ENCODE results near the gene KRTAP10-6.

The KRTAP10-6 gene

DNA sequence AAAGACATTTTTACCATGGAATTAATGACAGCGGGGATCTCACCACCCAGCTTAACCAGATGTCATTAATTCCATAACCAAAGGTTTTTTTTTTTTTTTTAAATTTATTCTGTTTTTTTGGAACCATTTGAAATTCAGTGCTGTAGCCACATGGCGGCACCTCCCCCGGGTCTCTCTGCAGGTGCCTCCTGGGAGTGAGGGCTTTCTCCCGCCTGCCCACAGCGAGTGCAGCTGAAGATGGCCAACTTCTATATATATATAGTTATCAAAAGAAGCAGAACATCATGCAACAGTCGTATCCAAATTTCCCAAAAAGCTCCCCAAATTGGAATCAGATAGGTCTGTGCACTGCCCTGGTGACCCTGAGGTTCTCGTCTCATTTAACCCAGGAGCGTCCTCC is 23.2 kb upstream of the KRTAP10-6 start:
- TF ChIP-seq, protein P1, sequence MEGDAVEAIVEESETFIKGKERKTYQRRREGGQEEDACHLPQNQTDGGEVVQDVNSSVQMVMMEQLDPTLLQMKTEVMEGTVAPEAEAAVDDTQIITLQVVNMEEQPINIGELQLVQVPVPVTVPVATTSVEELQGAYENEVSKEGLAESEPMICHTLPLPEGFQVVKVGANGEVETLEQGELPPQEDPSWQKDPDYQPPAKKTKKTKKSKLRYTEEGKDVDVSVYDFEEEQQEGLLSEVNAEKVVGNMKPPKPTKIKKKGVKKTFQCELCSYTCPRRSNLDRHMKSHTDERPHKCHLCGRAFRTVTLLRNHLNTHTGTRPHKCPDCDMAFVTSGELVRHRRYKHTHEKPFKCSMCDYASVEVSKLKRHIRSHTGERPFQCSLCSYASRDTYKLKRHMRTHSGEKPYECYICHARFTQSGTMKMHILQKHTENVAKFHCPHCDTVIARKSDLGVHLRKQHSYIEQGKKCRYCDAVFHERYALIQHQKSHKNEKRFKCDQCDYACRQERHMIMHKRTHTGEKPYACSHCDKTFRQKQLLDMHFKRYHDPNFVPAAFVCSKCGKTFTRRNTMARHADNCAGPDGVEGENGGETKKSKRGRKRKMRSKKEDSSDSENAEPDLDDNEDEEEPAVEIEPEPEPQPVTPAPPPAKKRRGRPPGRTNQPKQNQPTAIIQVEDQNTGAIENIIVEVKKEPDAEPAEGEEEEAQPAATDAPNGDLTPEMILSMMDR (IDR thresholded peaks at IDR 0.05) = no peak
- no peak overlapping the region for H3K27ac ChIP-seq
- H3K4me3 ChIP-seq (ENCODE audit: low read depth in 1 of 2, low read length in 1 of 2) = no peak overlapping the region
- H3K36me3 ChIP-seq = no peaks in the 10 kb centered on the region
- peaks cover 30 to 39% of the 10 kb centered on the region in 2 experiments for H3K4me1 ChIP-seq (ENCODE audit: control insufficient read depth in 1 of 2, insufficient read depth in 1 of 2, low read depth in 1 of 2, low read length in 1 of 2)
- H3K9me3 ChIP-seq = no peaks in the 10 kb centered on the region
- no peaks in the 10 kb centered on the region for H3K27me3 ChIP-seq

DNA sequence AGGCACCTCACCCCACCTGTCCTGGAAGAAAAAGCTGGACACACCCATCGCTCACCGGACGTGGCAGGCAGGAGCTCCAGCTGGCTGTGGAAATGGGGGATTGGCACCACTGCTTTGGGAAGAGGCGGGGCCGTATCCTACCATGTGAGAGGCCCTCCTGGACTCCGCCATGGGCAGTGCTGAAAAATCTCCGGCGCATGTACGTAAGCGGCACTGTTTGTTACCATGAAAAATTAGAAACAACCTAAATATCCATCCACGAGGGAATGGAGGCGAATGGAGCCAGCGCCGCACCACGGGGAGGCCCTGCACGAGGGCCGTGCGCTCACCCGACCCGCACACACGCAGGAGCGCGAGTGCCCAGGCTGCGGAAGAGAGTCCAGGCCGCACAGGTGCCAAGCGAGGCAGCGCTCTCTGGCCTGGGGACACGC is 22.7 kb upstream of the KRTAP10-6 start:
- H3K27me3 ChIP-seq = no peaks in the 10 kb centered on the region
- H3K9me3 ChIP-seq = no peaks in the 10 kb centered on the region
- TF ChIP-seq, protein P1 (IDR thresholded peaks at IDR 0.05) = no peak
- H3K27ac ChIP-seq = no peak overlapping the region
- no peaks in the 10 kb centered on the region for H3K36me3 ChIP-seq
- H3K4me3 ChIP-seq (ENCODE audit: low read depth in 1 of 2, low read length in 1 of 2) = no peak overlapping the region
- peaks cover 28 to 35% of the 10 kb centered on the region in 2 experiments for H3K4me1 ChIP-seq (ENCODE audit: control insufficient read depth in 1 of 2, insufficient read depth in 1 of 2, low read depth in 1 of 2, low read length in 1 of 2)

DNA sequence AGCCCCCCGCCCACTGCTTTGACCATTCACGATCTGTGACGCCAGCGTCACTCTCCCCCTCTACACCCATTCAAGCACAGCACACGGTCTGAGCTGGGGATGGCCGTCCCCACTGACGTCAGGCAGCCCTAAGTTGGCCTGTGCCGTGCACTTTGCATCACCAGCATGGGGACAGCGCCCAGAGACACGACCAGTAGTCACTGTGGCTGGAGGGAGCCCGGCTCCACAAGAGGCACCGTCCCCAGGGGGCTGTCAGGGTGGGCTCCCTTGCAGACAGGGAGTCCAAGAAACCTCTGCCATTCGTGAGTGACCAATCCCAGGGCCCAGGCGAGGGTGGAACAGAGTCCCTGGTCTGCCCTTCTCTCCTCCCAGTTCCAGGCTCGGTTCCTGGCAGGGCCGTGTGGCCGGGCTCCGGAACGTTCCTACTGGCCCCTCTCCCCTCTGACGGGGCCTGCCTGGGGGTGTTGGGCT is 21.9 kb upstream of the KRTAP10-6 start:
- no peaks in the 10 kb centered on the region for H3K27me3 ChIP-seq
- H3K9me3 ChIP-seq = no peaks in the 10 kb centered on the region
- TF ChIP-seq, protein P1 (IDR thresholded peaks at IDR 0.05) = no peak
- H3K4me3 ChIP-seq (ENCODE audit: low read depth in 1 of 2, low read length in 1 of 2) = no peak overlapping the region
- no peak overlapping the region for H3K27ac ChIP-seq
- no peaks in the 10 kb centered on the region for H3K36me3 ChIP-seq
- peaks cover 21 to 27% of the 10 kb centered on the region in 2 experiments for H3K4me1 ChIP-seq (ENCODE audit: control insufficient read depth in 1 of 2, insufficient read depth in 1 of 2, low read depth in 1 of 2, low read length in 1 of 2)

DNA sequence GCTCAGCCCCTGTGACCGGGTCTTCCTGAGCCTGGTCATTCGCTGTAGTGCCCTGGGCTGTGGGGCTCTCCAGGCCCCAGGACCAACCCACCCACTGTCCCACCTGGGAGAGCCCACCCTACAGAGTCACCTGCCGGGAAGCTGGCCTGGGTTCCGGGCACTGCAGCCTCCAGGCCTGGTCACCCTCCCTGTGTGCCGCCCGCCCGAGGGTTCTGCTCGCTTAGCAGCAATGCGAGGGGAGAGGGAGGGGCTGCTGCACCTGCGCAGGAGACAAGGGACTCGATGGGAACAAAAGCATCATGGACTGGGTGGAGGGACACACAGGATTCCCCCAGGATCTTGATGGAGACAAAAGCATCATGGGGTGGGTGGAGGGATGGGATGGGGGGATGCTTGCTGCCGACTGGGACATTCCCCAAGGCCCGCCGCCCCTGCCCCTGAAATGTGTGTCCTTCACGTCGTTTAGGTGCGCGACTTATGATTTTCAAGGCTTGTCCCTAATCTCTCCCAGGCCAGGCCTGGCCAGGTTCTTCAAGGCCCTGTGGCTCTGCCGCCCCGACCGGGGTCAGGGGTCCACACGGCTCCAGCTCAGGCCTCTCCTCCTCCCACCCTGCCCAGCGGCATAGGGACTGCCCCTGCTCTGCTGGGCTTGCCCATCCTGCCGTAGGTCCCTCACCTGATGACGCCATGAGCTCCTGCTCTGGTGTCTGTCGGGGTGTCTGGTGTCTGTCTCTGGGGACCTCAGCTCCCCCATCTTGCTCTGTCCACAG is 21.3 kb upstream of the KRTAP10-6 start:
- peaks cover 15 to 21% of the 10 kb centered on the region in 2 experiments for H3K4me1 ChIP-seq (ENCODE audit: control insufficient read depth in 1 of 2, insufficient read depth in 1 of 2, low read depth in 1 of 2, low read length in 1 of 2)
- no peaks in the 10 kb centered on the region for H3K36me3 ChIP-seq
- no peak overlapping the region for H3K4me3 ChIP-seq (ENCODE audit: low read depth in 1 of 2, low read length in 1 of 2)
- no peaks in the 10 kb centered on the region for H3K9me3 ChIP-seq
- H3K27me3 ChIP-seq = no peaks in the 10 kb centered on the region
- TF ChIP-seq, protein P1 (IDR thresholded peaks at IDR 0.05) = no peak
- no peak overlapping the region for H3K27ac ChIP-seq

DNA sequence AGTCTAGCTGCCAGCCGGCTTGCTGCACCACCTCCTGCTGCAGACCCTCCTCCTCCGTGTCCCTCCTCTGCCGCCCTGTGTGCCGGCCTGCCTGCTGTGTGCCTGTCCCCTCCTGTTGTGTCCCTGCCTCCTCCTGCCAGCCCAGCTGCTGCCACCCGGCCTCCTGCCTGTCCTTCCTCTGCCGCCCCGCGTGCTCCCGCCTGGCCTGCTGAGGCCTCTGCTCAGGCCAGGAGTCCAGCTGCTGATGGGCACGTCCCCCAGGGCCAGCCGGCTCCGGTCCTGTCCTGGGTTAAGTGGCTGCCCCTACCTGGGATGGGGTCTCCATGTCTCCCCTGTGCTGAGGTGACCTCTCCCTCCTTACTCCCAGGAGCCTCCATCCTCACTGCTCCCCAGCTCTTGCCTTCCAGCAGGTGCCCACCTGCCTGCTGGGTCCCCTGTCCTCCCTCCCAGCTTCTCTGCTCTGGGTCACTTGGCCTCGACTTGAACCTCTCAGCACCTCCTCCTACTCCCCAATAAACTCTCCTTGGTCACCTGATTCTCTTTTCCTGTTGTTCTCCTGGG is 20.4 kb upstream of the KRTAP10-6 start:
- TF ChIP-seq, protein P1 (IDR thresholded peaks at IDR 0.05) = no peak

More for the DNA sequence above, 20.4 kb upstream of the KRTAP10-6 start:
- Histone ChIP-seq H3K27ac (no peak overlapping the region), H3K36me3 (no peaks in the 10 kb centered on the region), H3K27me3 (no peaks in the 10 kb centered on the region), H3K4me1 (ENCODE audit: control insufficient read depth in 1 of 2, insufficient read depth in 1 of 2, low read depth in 1 of 2, low read length in 1 of 2) (peaks cover 6 to 13% of the 10 kb centered on the region in 2 experiments), H3K4me3 (ENCODE audit: low read depth in 1 of 2, low read length in 1 of 2) (no peak overlapping the region), H3K9me3 (no peaks in the 10 kb centered on the region)

All from neutrophil (primary cell).